GM18508 (cell line): Measurements from ENCODE around the gene UGT2B7.
A peak's percentile ranks its signal among the peaks of the same experiment; 100 is the strongest.
"Not testable (repeated sequence)": the region's sequence is repeated elsewhere in the genome, so short reads cannot be mapped to it uniquely, and the experiment has no call there.

ENCODE experiments used
- ATAC-seq: cut with Tn5 transposase; IDR thresholded peaks from one replicate; pipeline ENCODE4 v1.9.1; 2021; ENCODE audit warnings: moderate number of reproducible peaks; ENCODE audit not compliant: insufficient read depth, unreplicated experiment

UGT2B7 gene

DNA sequence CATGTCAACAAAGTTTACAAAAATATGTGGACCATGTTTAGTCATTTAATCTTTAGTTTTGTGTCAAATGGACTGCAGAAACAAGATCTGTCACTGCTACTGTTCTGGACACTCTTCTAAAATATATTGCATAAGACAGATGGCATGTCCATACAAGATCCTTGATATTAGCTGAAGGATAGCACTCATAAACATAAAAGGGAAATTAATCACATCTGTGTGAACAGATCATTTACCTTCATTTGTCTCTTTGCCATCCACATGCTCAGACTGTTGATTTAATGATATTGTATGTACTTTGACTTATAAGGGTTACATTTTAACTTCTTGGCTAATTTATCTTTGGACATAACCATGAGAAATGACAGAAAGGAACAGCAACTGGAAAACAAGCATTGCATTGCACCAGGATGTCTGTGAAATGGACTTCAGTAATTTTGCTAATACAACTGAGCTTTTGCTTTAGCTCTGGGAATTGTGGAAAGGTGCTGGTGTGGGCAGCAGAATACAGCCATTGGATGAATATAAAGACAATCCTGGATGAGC, at the start of gene UGT2B7:
UGT2B7 (plus strand) TSS at position 364 of the 546 bp plus-strand sequence; CDS start at position 411, 47 bp downstream.
- no peak for ATAC-seq

DNA sequence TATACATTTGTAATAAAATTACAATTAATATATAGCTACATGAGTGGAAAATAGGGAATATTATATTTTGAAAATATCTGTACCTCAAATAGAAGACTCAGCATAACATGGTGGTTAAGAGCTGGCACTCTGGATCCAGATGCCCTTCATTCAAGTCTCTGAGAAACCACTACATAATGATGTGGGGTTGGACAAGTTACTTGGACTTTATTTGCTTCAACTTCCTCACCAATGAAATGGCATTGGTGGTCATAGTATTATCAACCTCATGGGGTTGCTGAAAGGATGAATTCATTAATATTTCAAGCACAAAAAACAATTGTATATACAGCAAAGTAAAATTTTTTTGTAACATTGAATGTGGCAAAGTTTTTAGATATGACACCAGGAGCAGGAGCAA, 46.4 kb upstream of the UGT2B7 start:
- no peak for ATAC-seq

DNA sequence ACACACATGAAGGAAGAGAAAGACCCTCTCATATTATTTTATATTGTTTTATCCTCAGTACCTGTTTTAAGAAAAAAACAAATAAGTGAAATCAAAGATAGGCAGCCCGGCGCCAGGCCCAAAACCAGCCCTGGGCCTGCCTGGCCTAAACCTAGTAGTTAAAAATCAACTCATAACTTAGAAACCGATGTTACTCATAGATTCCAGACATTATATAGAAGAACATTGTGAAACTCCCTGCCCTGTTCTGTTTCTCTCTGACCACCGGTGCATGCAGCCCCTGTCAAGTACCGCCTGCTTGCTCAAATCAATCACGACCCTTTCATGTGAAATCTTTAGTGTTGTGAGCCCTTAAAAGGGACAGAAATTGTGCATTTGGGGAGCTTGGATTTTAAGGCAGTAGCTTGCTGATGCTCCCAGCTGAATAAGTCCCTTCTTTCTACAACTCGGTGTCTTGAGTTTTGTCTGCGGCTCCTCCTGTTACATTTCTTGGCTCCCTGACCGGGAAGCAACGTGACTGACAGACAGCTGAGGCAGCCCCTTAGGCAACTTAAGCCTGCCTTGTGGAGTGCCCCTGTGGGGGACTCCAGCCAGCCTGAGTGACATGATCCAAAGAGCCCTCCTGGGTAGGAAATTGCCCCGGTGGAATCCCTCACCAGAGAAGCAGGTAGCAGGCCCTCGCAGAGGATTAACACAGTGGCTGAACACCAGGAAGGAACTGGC, 45.3 kb upstream of the UGT2B7 start:
- not testable (repeated sequence) for ATAC-seq

DNA sequence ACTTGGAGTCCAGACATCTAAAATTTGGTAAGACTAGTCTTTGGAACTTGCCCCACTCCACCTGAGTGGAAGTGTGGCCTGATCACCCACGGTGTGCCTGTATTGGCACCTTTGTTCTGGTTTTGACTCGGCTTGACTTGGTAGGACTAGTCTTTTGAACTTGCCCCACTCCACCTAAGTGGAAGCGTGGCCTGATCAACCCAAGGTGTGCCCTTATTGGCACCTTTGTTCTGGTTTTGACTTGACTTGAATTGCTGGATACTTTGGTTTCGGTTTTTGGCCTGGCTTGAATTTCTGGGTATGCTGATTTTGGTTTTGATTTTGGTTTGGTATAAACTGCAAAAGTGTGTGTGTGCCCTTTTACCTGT, 44.7 kb upstream of the UGT2B7 start:
- ATAC-seq = no peak

DNA sequence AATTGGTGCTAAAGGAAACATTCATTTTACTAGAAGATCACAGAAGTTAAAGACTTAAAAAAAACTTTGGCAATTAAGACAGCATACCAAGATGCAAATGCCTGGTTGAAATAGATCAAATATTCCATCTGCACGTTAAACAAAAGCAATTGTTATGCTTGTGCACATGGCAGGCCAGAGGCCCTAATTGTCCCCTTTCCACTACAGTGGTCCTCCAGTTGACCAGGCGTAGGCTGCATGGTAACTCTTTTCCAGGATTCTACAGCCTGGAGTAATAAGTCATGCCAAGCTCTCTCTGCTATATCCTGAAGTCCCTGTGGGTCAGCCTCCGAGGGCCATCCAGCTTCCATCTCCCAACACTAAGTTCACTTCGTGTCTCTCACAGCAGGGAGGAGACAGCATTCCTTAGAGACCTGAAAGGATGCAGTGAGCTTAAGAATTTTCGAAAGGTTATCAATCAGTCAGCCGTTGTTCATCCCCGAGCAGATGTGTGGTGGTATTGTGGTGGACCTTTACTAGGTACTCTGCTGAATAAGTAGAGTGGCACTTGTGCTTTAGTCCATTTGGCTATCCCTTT, 42.9 kb upstream of the UGT2B7 start:
- not testable (repeated sequence) for ATAC-seq

DNA sequence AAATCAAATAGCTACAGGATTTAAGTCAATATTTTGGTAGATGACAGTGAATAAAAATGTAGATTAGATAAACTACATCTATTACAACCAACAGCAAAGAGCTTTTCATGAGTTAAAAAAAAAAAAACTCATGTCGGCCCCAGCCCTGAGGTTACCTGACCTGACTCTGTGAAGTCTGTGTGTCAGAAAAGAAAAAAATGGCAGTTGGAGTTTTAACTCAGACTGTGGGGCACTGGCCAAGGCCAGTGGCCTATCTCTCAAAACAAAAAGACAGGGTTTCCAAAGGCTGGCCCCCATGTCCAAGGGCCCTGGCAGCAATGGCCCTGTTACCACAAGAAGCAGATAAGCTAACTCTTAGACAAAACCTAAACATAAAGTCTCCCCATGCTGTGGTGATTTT, 42.2 kb upstream of the UGT2B7 start:
- ATAC-seq = not testable (repeated sequence)

DNA sequence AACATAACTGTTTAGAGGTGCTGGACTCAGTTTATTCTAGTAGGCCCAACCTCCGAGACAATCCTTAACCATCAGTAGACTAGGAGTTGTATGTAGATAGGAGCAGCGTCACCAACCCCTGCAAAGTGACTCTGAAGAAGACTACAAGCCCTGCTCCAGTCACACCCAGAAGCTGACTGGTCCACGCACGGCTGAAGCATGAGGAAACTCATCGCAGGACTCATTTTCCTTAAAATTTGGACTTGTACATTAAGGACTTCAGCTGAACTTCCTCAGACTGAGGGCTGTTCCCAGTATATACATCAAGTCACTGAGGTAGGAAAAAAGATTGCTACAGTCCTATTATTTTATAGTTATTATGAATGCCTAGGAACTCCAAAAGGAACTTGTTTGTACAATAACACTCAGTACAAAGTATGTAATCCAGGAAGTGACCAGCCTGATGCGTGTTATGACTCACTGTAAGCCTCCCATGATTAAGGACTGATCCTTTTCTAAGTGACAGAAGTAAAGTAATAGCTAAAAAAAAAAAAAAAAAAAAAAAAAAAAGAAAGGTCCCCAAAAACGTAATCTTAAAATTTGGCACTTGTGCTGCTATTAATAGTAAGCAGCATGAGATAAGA, 41.6 kb upstream of the UGT2B7 start:
- no peak for ATAC-seq

DNA sequence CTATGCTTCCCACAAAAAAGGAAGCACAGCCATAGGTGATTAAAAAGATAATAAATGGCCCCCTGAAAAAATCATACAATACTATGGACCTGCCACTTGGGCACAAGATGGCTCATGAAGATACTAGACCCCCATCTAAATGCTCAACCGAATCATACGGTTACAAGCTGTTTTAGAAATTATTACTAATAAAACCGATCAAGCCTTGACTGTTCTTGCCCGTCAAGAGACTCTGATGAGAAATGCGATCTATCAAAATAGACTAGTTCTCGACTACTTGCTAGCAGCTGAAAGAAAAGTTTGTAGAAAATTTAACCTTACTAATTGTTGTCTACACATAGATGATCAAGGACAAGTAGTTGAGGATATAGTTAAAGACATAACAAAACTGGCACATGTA, 40.1 kb upstream of the UGT2B7 start:
- ATAC-seq = no peak

DNA sequence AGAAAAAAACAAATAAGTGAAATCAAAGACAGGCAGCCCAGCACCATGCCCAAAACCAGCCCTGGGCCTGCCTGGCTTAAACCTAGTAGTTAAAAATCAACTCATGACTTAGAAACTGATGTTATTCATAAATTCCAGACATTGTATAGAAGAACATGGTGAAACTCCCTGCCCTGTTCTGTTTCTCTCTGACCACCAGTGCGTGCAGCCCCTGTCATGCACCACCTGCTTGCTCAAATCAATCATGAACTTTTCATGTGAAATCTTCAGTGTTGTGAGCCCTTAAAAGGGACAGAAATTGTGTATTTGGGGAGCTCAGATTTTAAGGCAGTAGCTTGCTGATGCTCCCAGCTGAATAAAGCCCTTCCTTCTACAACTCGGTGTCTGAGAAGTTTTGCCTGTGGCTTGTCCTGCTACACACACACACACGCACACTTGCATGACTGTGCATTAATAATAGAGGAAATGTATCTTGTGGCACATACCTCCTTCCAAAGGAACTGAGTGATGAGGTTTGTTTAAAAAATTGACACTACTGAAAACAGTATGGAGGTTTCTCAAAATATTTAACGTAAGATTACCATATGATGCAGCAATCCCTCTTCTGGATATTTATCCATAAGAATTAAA, 39.2 kb upstream of the UGT2B7 start:
- ATAC-seq = no peak

DNA sequence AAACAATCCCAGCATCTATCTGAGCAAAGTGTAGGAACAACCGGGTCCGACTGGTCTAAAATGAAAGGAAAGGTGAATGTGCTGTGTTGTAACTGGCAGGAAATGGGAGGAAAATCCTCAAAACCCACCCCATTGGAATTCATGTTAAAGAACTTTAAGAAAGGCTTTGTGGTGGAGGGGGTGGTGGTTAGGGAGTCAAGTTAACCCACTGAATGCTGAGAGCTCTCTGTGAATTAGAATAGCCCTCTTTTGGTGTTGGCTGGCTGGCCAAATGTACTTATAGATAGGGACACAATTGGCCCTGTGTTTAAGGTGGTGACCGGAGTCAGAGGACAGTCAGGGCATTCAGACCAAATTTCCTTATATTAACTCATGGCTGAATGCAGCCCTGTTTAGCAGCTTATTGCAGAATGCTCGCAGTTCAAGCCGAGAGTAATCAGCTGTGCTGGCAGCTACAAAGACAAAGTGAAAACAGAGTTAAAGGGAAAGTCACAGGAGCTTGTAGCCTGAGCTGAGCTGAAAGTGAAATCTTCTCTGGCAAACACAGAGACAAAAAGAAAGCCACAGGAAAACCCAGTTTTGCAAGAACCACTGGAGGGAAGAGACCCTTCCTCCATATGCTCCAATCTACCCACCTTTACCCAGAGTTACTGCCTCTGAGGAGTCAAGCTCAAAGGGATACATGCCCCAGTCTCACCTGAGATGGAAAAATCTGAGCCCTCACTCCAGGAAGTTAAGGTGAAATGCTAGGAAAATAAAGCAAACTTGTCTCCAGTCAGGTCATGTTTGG, 38.5 kb upstream of the UGT2B7 start:
- ATAC-seq = peak; percentile 61

DNA sequence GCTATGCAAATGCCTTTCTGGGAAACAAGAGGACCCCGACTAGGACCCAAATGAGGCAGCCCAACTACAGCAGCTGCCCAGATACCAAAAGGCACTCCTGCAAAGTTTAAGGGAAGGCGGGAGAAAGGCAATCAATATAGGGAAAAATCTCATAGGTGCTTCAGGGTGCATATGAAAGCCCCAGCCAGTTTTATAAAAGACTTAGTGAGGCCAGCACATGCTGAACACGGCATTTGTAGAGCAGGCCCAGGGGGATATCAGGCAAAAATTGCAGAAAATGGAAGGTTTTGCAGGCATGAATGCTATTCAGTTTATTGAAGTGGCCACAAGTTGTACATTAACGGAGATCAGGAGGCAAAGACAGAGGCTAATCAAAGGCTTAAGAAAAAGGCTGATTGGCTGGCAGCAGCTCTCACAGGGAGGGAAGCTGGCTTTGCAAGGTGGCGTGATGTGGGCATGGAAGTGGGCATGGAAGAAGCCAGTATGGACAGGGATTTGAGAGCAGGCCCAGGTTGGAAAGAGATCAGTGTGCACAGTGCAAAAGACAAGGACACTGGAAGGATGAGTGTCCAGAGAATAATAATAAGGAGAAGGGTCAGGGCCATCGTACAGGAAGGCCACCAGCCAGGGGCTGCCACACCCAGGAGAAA, 37.7 kb upstream of the UGT2B7 start:
- no peak for ATAC-seq

DNA sequence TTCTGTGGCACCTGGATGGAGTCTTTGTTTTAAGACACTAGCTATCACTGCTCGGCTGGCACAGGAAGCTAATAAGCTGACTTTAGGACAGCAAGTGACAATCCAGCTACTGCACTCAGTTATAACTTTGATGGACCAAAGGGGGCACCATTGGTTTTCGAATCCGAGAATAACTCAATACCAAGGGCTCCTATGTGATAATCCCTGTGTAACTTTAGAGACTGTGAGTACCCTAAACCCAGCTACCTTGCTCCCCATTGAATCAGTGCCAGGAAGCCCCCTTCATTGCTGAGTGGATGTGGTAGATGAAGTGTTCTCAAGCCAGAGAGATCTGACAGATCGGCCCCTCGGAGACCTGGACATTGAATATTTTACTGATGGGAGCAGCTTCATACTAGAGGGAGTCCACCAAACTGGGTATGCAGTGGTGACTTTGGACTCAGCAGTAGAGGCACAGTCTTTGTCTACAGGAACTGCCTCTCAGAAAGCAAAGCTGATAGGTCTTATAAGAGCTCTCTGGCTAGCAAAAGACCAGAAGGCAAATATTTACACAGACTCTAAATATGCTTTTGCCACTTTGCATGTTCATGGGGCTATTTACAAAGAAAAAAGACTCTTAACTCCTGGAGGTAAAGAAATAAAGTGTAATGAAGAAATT, 35.5 kb upstream of the UGT2B7 start:
- ATAC-seq = no peak

DNA sequence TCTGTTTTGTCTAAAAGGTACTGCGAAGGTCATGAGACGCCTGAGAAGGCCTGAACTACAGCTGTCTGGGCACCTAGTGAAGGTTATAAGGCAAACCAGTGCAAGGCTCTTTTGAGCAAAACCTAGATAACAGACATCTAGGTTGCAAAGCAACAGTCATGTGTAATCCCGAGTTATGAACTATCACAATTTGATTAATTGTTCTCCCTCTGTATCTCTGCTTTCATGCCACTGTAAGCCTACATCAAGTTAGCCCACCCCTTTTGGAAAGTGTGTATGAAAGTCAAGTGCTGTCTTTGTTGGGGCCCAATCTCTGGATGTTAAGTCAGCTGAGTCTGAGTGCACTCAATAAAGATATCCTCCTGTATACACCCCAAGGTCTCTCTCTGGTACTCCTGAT, 31.9 kb upstream of the UGT2B7 start:
- no peak for ATAC-seq

DNA sequence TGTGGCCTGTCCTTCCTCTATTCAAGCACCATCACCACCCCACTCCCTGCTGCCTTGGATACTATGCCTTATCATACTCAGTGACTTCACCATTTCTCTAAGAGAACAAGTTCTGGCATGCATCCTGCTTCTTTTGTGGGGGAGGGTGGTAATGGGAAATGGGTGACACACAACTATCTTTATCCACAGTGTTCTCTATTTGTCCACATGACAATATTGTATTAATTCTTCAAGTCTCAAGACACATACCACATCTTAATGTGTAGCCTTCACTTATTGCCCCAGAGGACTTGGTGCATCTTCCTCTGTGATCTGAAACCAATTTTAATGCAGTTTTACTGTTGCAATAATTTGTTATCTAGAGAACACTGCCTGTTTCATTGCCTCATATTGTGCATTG, 29.3 kb upstream of the UGT2B7 start:
- no peak for ATAC-seq

DNA sequence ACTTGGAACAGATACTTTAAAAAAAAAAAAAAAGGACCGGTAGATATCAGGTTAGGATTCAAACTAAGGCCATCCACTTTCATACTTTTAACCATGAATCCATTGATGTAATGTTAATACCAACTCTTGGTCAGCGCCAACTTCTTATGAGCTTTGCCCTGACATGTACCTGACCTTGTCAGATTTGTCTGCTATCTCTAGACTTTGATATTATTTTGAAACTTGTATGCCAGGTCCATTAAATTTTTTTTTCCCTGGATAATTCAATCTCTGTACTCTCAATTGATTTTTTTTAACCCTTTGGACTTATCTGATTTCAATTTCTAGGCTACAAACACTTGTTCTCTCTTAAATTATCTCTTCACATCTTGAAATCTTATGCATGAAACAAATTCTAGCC, 27.2 kb upstream of the UGT2B7 start:
- ATAC-seq = no peak

DNA sequence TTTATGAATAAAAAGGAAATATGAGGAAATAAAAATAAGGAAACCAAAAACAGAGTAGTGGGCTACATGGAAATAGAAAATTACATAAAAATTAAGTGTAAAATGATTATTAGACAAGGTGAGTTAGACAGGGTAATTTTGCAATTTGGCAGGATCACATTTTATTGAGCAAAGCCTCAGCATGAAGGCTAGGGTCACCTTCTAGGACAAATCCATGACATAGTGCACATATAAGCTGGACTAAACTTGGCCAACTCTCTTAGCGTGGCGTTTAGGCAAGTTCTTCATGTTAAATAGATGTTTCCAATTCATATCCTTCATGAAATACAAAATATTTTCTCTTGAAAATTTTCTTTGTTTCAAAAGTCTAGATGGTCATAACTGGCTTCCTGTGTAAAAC, 25.7 kb upstream of the UGT2B7 start:
- ATAC-seq = no peak

DNA sequence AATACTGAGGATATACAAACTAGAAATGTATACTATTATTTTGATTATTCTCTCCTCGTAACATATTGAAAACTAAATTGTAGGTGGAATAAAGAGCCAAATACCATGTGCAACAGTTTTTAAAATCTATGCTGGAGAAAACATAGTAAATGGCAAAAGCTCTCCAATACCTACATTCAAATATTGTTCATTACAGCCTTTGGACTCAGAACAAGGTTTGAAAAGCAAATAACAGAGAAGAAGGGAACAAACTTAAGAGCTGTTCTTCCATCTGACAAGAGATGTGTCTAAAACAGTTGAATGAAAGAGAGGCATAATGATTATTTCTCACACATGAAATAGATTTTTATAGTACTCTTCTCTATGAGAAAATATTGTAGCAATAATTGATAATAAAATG, 25.0 kb upstream of the UGT2B7 start:
- no peak for ATAC-seq

DNA sequence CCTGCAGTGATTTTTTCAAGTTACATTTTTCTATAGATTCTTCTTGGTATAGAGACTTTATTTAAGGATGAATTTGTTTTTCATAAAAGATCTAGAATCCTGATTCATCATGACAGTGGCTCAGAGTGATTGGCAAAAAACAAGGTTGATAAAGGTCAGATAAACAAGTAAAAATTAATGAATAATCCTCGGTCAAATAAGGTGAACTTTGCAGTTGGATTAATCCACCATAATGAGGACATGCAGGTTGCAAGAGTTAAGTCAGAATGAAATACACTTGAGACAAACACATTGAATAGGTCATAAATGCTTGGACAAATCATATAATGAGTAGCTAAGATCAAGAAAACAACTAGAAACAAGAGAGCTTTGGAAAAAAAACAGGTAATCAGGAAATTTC, 22.9 kb upstream of the UGT2B7 start:
- no peak for ATAC-seq

DNA sequence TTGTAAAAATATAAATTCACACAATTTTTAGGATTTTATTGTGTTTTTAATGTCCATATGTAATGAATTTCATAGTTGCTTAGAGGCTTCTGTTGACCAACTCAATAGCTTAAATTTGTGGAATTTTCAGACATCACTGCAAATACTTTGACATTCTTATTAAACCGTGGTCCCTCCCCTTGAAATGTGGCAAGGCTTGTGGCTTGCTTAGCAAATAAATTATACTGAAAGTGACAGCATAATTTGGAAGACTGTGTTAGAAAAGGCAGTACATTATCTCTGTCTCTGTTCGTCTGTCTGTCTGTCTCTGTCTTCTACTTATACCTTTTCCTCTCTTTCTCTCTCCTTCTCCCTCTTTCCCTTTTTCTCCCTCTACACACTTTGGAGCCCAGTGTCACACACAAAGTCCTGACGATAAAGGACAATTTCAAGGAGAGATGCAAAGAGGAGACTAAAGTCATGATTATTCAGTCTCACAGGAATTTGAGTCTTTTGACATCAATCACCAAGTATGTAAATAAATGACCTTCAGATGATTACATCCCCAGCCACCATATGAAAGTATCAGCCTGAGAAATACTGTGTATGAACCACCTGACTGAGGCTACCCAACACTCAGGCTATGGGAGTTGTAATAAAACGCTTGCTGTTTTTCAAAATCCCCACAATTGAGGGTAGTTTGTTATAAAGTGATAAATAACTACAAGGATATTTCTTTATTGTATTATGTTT, 21.0 kb upstream of the UGT2B7 start:
- ATAC-seq = no peak
